Glutamatergic neuron (in vitro differentiated cells): Measurements from ENCODE around the gene ENSA. TPM values are rescaled to one million over a fixed set of nuclear protein-coding genes. Genes with fewer than 3 reads are reported as not detected.

Experiments used
- DNase-seq: peaks from one replicate; pipeline ENCODE4 v3.0.0; 2022
- H3K27ac Mint-ChIP-seq: one replicate; pipeline ENCODE4 v1.8.0; 2020; ENCODE audit warnings: mild to moderate bottlenecking, mixed read lengths, inconsistent platforms; ENCODE audit not compliant: unreplicated experiment
- H3K27me3 Mint-ChIP-seq: one replicate; pipeline ENCODE4 v1.8.0; 2020; ENCODE audit warnings: mild to moderate bottlenecking, moderate library complexity, mixed read lengths, inconsistent platforms; ENCODE audit not compliant: unreplicated experiment
- H3K36me3 Mint-ChIP-seq: one replicate; pipeline ENCODE4 v1.8.0; 2020; ENCODE audit warnings: mild to moderate bottlenecking, mixed read lengths, inconsistent platforms; ENCODE audit not compliant: unreplicated experiment
- H3K4me1 Mint-ChIP-seq: one replicate; pipeline ENCODE4 v1.8.0; 2020; ENCODE audit warnings: mild to moderate bottlenecking, low read depth, mixed read lengths, inconsistent platforms; ENCODE audit not compliant: unreplicated experiment
- H3K4me3 Mint-ChIP-seq: one replicate; pipeline ENCODE4 v1.8.0; 2020; ENCODE audit warnings: mild to moderate bottlenecking, mixed read lengths, inconsistent platforms; ENCODE audit not compliant: unreplicated experiment
- H3K9me3 Mint-ChIP-seq: one replicate; pipeline ENCODE4 v1.8.0; 2020; ENCODE audit warnings: mild to moderate bottlenecking, moderate library complexity, mixed read lengths, inconsistent platforms; ENCODE audit not compliant: unreplicated experiment
- total RNA-seq: library from RNA; stranded (reverse); fragmentation: NEBNext Ultra II Directional; extraction: Animal tissue kit (Norgen Biotek cat#: 25700); gene quantifications from one replicate; pipeline ENCODE4 v1.2.1, GENCODE V29; 2021; ENCODE audit not compliant: unreplicated experiment
- TF ChIP-seq, protein P1 (sequence below): fragments of 200-600 bp; sonication (generic); IDR thresholded peaks from one replicate; pipeline ENCODE4 v1.5.0; 2021; ENCODE audit not compliant: partially characterized antibody, unreplicated experiment

Gene ENSA
- total RNA-seq, 1 donor from 2014 or later = 122 TPM

DNA sequence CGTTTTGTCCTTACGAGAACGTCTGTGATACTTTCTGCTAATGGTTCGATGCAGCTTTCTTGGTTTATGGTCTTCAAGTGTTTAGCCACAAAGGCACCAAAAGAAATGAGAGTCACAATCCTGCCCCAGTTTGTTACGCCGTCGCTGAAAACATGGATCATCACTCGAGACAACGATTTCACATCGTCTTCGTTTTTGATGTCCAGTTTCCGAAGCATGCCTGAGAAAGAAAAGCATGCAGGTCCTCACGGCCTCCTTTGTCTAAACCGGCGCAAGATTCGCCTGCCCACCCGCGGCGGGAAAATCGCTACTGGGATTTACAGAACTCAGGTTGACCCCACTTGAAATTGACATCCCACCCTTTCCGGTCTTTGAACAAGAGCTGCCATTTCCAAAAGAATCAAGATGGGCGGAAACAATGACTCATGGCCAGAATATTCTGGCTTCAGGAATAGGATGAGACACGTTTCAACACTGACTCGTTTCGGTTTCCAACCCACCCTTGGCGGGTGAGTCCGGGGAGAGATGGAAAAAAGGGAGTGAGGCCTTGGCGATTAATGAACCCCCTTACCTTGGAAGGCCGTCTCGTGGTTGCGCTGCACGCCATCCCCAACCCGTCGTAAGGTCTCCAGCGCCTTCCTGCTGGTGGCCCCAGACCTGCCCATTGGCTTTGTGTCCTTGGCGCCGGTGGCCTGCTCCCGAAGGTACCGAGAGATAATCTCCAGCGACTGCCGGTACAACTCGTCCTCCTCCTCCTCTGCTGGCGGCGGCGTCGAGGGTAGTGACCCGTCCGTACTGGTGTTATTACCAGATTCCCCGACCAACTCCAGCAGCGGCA, 50.9 kb downstream of the ENSA start:
- H3K36me3 Mint-ChIP-seq = peaks cover 6% of the 10 kb centered on the region
- peak overlapping the region; percentile 96 for H3K27ac Mint-ChIP-seq
- peaks cover 15% of the 10 kb centered on the region for H3K9me3 Mint-ChIP-seq

DNA sequence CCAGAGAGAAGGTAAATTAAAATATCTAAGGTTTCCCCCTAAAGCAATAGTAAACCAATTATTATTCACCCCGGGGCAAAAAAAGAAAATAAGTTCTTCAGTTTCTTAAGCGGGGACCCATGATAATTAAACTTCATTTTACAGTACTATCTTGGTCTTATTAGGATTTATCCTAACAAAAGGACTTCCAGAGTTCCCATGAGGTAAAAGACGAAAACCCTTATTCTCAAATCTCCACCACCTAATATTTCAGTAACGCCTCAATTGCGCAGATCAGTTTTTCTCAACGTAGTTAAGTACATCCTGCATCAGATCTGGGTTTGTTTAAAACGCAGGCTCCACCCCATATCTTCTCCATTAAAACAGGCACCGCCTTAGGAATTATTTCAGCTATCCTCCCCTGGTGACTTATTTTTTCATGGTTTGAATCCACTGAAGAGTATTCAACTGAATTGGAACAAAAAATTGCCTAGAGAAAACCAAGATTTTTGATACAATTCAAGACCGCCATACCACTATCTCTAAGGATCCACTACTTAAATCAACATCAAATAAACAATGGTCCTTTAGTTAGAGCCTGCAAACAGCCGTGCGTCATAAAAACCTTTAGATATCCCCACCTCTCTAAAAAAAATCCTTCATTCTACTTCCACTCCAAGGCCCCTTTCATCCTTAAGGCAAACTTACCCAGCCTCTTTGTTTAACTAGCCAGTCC, 51.7 kb downstream of the ENSA start:
- no peak for DNase-seq

More for the DNA sequence above, 50.9 kb downstream of the ENSA start:
- TF ChIP-seq, protein P1, sequence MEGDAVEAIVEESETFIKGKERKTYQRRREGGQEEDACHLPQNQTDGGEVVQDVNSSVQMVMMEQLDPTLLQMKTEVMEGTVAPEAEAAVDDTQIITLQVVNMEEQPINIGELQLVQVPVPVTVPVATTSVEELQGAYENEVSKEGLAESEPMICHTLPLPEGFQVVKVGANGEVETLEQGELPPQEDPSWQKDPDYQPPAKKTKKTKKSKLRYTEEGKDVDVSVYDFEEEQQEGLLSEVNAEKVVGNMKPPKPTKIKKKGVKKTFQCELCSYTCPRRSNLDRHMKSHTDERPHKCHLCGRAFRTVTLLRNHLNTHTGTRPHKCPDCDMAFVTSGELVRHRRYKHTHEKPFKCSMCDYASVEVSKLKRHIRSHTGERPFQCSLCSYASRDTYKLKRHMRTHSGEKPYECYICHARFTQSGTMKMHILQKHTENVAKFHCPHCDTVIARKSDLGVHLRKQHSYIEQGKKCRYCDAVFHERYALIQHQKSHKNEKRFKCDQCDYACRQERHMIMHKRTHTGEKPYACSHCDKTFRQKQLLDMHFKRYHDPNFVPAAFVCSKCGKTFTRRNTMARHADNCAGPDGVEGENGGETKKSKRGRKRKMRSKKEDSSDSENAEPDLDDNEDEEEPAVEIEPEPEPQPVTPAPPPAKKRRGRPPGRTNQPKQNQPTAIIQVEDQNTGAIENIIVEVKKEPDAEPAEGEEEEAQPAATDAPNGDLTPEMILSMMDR = no peak
- peaks cover 14% of the 10 kb centered on the region for H3K4me1 Mint-ChIP-seq
- DNase-seq = no peak
- H3K27me3 Mint-ChIP-seq = peaks cover 8% of the 10 kb centered on the region
- peak overlapping the region; percentile 96 for H3K4me3 Mint-ChIP-seq

DNA sequence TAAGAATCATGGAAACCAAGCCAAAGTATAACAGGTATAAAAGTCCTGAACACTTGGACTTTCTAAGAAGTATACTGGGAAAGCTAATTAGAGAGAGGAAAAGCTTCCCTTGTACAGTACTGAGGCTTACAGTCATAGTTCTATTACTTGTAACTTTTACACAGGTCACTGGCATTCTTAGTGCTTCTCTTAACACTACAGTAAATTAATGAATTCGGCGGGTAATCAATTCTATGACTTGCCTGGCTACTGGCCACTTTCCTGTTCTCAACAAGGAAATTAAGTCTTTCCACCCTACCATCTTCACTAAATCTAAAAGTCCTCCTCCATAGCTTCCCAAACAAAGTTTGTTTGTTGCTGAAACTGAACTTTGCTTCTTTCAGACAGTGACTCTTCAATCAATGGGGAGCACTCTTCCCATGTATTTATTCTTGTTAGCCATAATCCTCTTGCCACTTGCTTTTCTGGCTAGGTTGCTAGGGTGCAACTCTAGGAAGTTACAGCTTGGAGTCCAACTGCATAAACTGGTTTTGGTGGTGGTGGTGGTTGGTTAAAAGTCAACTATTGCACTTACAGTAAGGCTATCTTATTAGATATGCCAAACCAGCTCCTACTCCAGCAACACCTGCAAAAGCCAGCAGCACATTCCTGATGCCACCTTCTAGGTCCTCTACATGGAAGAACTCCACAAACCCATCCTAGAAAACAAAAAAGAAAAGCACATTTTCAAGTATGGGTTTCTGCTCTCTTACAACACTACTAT, 52.4 kb downstream of the ENSA start:
- no peak for DNase-seq
- TF ChIP-seq, protein P1 = no peak
- Mint-ChIP-seq H3K4me3 (peak overlapping the region; percentile 96), H3K36me3 (peaks cover 11% of the 10 kb centered on the region), H3K4me1 (peaks cover 14% of the 10 kb centered on the region), H3K9me3 (peaks cover 15% of the 10 kb centered on the region), H3K27ac (peak overlapping the region; percentile 96), H3K27me3 (peaks cover 8% of the 10 kb centered on the region)

More for the DNA sequence above, 51.7 kb downstream of the ENSA start:
- Mint-ChIP-seq H3K4me1 (peaks cover 14% of the 10 kb centered on the region), H3K36me3 (peaks cover 7% of the 10 kb centered on the region), H3K27me3 (peaks cover 8% of the 10 kb centered on the region), H3K9me3 (peaks cover 15% of the 10 kb centered on the region), H3K27ac (peak overlapping the region; percentile 96), H3K4me3 (peak overlapping the region; percentile 96)
- TF ChIP-seq, protein P1 = no peak

DNA sequence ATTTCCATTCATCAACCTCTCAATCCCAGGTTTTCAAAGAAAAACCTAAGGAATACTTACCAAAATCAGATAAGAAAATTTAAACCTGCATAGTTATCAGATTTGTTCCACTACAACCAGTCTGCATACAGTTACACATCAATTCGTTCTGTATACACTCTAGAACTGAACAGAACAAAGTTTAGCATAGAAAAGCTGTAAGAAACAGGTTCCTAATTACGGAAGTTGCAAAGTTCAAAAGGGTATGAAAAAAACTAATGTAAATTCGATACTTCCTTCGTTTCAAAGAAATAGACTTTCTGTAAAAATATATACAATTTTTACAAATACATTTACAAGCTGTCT, 53.1 kb downstream of the ENSA start:
- Mint-ChIP-seq H3K9me3 (peaks cover 15% of the 10 kb centered on the region), H3K27me3 (peaks cover 8% of the 10 kb centered on the region), H3K36me3 (peaks cover 11% of the 10 kb centered on the region), H3K4me3 (peak overlapping the region; percentile 91), H3K4me1 (peaks cover 14% of the 10 kb centered on the region), H3K27ac (no peak overlapping the region)
- TF ChIP-seq, protein P1 = no peak
- DNase-seq = no peak
